Measurements from ENCODE around the gene CPT1A. TPM values are rescaled to one million over a fixed set of nuclear protein-coding genes. Genes with fewer than 3 reads are reported as not detected.

Gene CPT1A
- total RNA-seq, 1 donor from 2014 or later = 4.1 TPM

GRCh38 chr11:68784653-68785052 is 57.1 kb downstream of the CPT1A start:
- Mint-ChIP-seq H3K27me3 (ENCODE audit: unreplicated experiment) (no peaks in the 10 kb centered on the region), H3K9me3 (ENCODE audit: unreplicated experiment) (no peaks in the 10 kb centered on the region), H3K27ac (ENCODE audit: unreplicated experiment) (no peak overlapping the region), H3K4me3 (ENCODE audit: unreplicated experiment) (no peak overlapping the region), H3K4me1 (ENCODE audit: low read depth, unreplicated experiment) (no peaks in the 10 kb centered on the region), H3K36me3 (ENCODE audit: unreplicated experiment) (no peaks in the 10 kb centered on the region)
- TF ChIP-seq, protein P1, sequence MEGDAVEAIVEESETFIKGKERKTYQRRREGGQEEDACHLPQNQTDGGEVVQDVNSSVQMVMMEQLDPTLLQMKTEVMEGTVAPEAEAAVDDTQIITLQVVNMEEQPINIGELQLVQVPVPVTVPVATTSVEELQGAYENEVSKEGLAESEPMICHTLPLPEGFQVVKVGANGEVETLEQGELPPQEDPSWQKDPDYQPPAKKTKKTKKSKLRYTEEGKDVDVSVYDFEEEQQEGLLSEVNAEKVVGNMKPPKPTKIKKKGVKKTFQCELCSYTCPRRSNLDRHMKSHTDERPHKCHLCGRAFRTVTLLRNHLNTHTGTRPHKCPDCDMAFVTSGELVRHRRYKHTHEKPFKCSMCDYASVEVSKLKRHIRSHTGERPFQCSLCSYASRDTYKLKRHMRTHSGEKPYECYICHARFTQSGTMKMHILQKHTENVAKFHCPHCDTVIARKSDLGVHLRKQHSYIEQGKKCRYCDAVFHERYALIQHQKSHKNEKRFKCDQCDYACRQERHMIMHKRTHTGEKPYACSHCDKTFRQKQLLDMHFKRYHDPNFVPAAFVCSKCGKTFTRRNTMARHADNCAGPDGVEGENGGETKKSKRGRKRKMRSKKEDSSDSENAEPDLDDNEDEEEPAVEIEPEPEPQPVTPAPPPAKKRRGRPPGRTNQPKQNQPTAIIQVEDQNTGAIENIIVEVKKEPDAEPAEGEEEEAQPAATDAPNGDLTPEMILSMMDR (IDR thresholded peaks at IDR 0.05; ENCODE audit: partially characterized antibody, unreplicated experiment) = no peak
- no peak for DNase-seq

DNA sequence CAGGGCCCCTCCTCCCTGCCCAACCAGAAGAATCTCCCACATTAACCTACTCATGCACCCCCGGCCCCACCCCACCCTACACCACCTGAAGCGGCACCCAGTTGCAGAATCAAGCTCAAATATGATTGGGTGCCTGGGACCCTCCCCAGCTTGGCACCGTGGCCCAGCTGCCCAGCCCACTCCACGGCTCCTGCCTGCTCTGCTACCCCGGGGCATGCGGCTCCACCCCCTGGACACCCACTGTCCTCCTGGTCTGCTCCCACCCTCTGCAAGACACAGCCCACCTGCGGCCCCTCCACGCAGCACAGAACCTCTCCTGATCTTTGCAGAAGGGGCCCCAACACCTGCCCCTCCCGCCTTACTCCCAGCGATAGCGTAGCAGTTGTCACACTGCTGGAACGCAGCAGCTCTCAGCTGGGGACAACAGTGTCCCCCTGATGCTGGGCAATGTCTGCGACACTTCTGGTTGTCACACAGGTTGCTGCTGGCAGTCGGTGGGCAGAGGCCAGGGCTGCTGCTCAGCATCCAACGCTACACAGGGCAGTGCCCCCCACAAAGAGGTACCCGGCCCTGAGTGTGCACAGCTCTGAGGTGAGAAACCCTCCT is 58.4 kb downstream of the CPT1A start:
- Mint-ChIP-seq H3K4me3 (ENCODE audit: unreplicated experiment) (no peak overlapping the region), H3K36me3 (ENCODE audit: unreplicated experiment) (no peaks in the 10 kb centered on the region), H3K4me1 (ENCODE audit: low read depth, unreplicated experiment) (no peaks in the 10 kb centered on the region), H3K27ac (ENCODE audit: unreplicated experiment) (no peak overlapping the region), H3K9me3 (ENCODE audit: unreplicated experiment) (no peaks in the 10 kb centered on the region), H3K27me3 (ENCODE audit: unreplicated experiment) (no peaks in the 10 kb centered on the region)
- no peak for DNase-seq
- TF ChIP-seq, protein P1 (IDR thresholded peaks at IDR 0.05; ENCODE audit: partially characterized antibody, unreplicated experiment) = no peak

- Mint-ChIP-seq H3K4me3 (ENCODE audit: unreplicated experiment) (no peak overlapping the region), H3K9me3 (ENCODE audit: unreplicated experiment) (no peaks in the 10 kb centered on the region), H3K27ac (ENCODE audit: unreplicated experiment) (no peak overlapping the region), H3K36me3 (ENCODE audit: unreplicated experiment) (no peaks in the 10 kb centered on the region), H3K4me1 (ENCODE audit: low read depth, unreplicated experiment) (no peaks in the 10 kb centered on the region), H3K27me3 (ENCODE audit: unreplicated experiment) (no peaks in the 10 kb centered on the region)
- TF ChIP-seq, protein P1 (IDR thresholded peaks at IDR 0.05; ENCODE audit: partially characterized antibody, unreplicated experiment) = no peak
- no peak for DNase-seq
Measured at GRCh38 chr11:68782711-68783110, 59.0 kb downstream of the CPT1A start.

GRCh38 chr11:68780829-68781228 is 60.9 kb downstream of the CPT1A start:
- no peaks in the 10 kb centered on the region for H3K4me1 Mint-ChIP-seq (ENCODE audit: low read depth, unreplicated experiment)
- no peaks in the 10 kb centered on the region for H3K36me3 Mint-ChIP-seq (ENCODE audit: unreplicated experiment)
- TF ChIP-seq, protein P1 (IDR thresholded peaks at IDR 0.05; ENCODE audit: partially characterized antibody, unreplicated experiment) = no peak
- H3K9me3 Mint-ChIP-seq (ENCODE audit: unreplicated experiment) = no peaks in the 10 kb centered on the region
- no peak overlapping the region for H3K4me3 Mint-ChIP-seq (ENCODE audit: unreplicated experiment)
- H3K27me3 Mint-ChIP-seq (ENCODE audit: unreplicated experiment) = no peaks in the 10 kb centered on the region
- no peak overlapping the region for H3K27ac Mint-ChIP-seq (ENCODE audit: unreplicated experiment)
- no peak for DNase-seq

DNA sequence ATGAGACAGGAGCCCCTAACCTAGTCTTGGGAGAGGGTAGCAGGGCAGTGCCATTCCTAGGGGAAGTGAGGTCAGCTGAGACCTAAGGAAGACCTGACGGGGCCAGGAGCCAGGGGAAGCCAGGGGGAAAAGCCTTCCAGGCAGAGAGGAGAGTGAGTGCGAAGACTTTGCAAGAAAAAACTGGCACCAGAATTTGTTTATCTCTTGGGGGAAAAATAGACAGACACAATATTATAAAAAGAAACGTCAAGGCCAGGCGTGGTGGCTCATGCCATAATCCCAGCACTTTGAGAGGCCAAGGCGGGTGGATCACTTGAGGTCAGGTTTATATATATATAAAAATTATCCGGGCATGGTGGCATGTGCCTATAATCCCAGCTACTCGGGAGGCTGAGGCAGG is 63.5 kb downstream of the CPT1A start:
- H3K4me1 Mint-ChIP-seq (ENCODE audit: low read depth, unreplicated experiment) = no peaks in the 10 kb centered on the region
- no peak overlapping the region for H3K4me3 Mint-ChIP-seq (ENCODE audit: unreplicated experiment)
- no peak overlapping the region for H3K27ac Mint-ChIP-seq (ENCODE audit: unreplicated experiment)
- no peaks in the 10 kb centered on the region for H3K27me3 Mint-ChIP-seq (ENCODE audit: unreplicated experiment)
- H3K36me3 Mint-ChIP-seq (ENCODE audit: unreplicated experiment) = no peaks in the 10 kb centered on the region
- TF ChIP-seq, protein P1 (IDR thresholded peaks at IDR 0.05; ENCODE audit: partially characterized antibody, unreplicated experiment) = no peak
- no peak for DNase-seq
- no peaks in the 10 kb centered on the region for H3K9me3 Mint-ChIP-seq (ENCODE audit: unreplicated experiment)
